Measurements from ENCODE around the gene RNF20. TPM values are rescaled to one million over a fixed set of nuclear protein-coding genes. Genes with fewer than 3 reads are reported as not detected.

RNF20 gene
- total and polyA plus RNA-seq, 3 donors from 2014 or later: 36.7 to 78.0 (median 53.1) TPM

DNA sequence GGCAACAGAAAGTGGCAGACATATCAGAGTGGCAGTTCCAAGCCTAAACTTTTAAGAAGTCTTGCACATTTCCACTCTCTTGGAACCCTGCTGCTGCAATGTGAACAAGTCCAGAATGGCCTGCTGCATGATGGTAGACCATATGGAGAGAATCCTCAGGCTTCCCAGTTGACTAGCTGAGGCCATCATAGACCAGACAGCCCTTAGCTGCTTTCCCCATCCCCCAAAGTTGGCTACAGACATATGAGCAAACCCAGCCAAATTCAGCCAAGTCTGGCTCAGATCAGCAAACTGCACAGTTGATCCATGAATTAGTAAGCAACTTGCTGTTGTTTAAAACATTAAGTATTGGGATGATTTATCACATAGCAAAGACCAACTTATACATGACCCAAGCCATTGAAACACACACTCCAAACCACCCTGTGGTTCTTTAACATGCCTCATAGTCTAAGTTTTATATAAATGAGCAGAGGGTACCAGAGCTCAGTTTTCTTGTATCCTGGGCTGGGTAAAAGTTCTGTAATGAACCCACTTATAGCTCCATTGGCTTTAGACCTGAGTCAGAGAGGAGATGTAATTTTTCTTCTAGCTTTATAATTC is 41.2 kb downstream of the RNF20 start:
- H3K27ac ChIP-seq: no peak overlapping the region
- no peaks in the 10 kb centered on the region for H3K4me1 ChIP-seq
- intact Hi-C loops (cut with DNase I; ENCODE audit: low total_unique reads): no loop called here
- no peak for TF ChIP-seq POLR2A (IDR thresholded peaks at IDR 0.05)
- TF ChIP-seq, protein P1, sequence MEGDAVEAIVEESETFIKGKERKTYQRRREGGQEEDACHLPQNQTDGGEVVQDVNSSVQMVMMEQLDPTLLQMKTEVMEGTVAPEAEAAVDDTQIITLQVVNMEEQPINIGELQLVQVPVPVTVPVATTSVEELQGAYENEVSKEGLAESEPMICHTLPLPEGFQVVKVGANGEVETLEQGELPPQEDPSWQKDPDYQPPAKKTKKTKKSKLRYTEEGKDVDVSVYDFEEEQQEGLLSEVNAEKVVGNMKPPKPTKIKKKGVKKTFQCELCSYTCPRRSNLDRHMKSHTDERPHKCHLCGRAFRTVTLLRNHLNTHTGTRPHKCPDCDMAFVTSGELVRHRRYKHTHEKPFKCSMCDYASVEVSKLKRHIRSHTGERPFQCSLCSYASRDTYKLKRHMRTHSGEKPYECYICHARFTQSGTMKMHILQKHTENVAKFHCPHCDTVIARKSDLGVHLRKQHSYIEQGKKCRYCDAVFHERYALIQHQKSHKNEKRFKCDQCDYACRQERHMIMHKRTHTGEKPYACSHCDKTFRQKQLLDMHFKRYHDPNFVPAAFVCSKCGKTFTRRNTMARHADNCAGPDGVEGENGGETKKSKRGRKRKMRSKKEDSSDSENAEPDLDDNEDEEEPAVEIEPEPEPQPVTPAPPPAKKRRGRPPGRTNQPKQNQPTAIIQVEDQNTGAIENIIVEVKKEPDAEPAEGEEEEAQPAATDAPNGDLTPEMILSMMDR (IDR thresholded peaks at IDR 0.05): no peak
- no peak for DNase-seq
- no peak overlapping the region for H3K4me3 ChIP-seq
- H3K27me3 ChIP-seq: no peaks in the 10 kb centered on the region
- H3K36me3 ChIP-seq (ENCODE audit: low read depth, missing control alignments): no peaks in the 10 kb centered on the region
- no peaks in the 10 kb centered on the region for H3K9me3 ChIP-seq

DNA sequence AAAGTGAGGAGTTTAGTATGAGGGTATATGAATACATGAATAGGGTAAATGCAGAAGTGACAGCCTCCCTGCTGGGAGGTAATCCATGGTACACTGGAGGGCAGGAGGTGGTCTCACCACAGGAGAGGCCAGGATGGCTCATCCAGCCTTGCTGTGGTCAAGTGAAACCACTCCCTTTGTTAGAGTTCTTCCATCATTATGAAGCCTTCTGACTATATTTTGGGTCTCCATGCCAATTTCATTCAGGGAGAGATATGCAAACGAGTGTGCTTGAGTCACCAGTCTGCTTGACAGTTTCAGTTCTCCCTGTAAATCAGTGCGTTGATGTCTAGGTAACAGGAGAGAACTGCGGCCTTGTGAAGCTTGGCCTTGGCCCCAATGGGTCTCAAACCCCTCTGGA is 44.7 kb downstream of the RNF20 start:
- 77 to 83% methylated on average over 3 of the region's 3 CpGs for WGBS, 2 donors
- Histone ChIP-seq H3K27ac (no peak overlapping the region), H3K27me3 (no peaks in the 10 kb centered on the region), H3K36me3 (ENCODE audit: low read depth, missing control alignments) (no peaks in the 10 kb centered on the region), H3K9me3 (no peaks in the 10 kb centered on the region), H3K4me3 (no peak overlapping the region), H3K4me1 (no peaks in the 10 kb centered on the region)
- intact Hi-C loops (cut with DNase I; ENCODE audit: low total_unique reads): no loop called here
- TF ChIP-seq, protein P1 (IDR thresholded peaks at IDR 0.05): no peak
- no peak for TF ChIP-seq POLR2A (IDR thresholded peaks at IDR 0.05)
- DNase-seq: no peak

DNA sequence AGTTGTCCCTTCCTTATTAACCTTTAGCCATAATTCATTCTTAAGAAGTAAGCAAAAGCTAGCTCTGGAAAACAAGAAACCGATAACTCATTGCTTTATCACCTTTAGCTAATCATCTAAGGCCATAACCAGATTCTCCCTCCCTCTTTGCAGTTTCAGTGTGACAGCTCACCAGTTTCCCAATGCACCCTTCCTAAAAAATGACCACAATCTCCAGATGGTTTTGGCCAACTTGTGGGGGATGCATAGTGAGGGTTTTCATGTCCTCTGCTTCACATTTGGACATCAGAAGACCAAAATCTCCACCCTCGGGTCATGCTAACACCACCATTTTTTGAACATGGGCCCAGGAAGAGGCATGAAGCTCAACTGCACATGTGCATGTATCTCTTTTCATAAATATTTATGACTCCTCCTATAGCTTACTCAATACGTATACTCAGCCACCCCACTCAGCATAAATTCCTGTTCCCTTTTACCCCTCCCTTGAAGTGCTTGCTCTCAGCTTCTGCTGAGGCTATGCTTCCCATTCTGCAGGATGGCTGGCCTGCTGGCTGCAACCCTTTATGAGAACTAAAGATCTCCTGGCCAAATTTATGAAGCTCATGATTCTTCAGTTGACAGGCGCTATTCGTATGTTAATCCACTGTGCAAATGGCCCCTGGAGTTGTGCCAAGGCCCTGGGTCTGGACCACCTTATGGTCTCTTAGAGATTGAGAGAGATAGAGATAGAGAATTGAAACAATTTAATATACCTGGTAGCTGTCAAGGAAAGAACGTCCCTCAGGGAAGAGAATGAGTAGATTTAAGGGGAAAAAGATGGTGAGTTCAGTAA is 46.3 kb downstream of the RNF20 start:
- no peak for DNase-seq
- H3K36me3 ChIP-seq (ENCODE audit: low read depth, missing control alignments): no peaks in the 10 kb centered on the region
- no peak for TF ChIP-seq POLR2A (IDR thresholded peaks at IDR 0.05)
- TF ChIP-seq, protein P1 (IDR thresholded peaks at IDR 0.05): no peak
- intact Hi-C loops (cut with DNase I; ENCODE audit: low total_unique reads): no loop called here
- H3K9me3 ChIP-seq: no peaks in the 10 kb centered on the region
- 82 to 84% methylated on average over 6 of the region's 6 CpGs for WGBS, 2 donors
- no peak overlapping the region for H3K4me3 ChIP-seq
- H3K4me1 ChIP-seq: no peaks in the 10 kb centered on the region
- H3K27me3 ChIP-seq: no peaks in the 10 kb centered on the region
- H3K27ac ChIP-seq: no peak overlapping the region

DNA sequence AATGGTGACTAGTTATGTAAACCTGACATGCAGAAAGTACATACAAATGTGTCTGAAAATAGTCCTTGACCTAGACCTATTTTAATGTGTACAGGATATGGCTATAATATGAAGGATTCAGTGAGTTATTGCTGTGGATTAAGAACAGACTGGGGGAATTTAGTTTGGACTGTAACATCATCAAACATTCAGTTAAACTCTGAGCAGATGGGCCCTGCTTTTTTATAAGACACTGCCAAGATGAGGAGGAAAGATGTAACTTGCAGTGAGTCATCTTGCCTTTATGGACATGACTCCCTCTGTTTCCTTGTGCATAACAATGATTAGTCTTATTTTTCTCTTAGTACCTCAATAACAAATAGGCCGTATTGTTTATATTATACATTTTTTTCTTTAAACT is 48.9 kb downstream of the RNF20 start:
- Histone ChIP-seq H3K27ac (no peak overlapping the region), H3K36me3 (ENCODE audit: low read depth, missing control alignments) (no peaks in the 10 kb centered on the region), H3K4me1 (no peaks in the 10 kb centered on the region), H3K4me3 (no peak overlapping the region), H3K9me3 (no peaks in the 10 kb centered on the region), H3K27me3 (no peaks in the 10 kb centered on the region)
- no peak for DNase-seq
- intact Hi-C loops (cut with DNase I; ENCODE audit: low total_unique reads): no loop called here
- 73 to 88% methylated on average over 1 of the region's 1 CpG for WGBS, 2 donors
- TF ChIP-seq POLR2A (IDR thresholded peaks at IDR 0.05): no peak

DNA sequence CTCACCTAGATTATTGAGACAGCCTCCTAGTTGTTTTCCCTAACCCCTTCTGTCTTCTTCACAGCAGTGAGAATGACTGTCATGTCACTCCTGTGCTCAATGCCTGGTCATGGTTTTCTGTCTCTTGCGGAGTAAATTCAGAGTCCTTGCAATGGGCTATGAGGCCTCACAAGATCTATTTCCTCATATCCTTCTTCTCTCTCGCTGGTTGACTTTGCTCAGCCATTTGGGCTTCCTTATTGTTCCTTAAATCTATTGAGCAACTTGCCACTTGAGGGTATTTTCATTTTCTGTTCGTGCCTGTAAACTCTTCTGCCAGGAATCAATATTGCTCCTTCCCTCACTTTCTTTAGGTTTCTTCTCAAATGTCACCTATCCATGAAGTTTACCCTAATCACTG is 52.1 kb downstream of the RNF20 start:
- Histone ChIP-seq H3K27ac (no peak overlapping the region), H3K36me3 (ENCODE audit: low read depth, missing control alignments) (no peaks in the 10 kb centered on the region), H3K4me3 (no peak overlapping the region), H3K9me3 (no peaks in the 10 kb centered on the region), H3K4me1 (no peaks in the 10 kb centered on the region), H3K27me3 (no peaks in the 10 kb centered on the region)
- intact Hi-C loops (cut with DNase I; ENCODE audit: low total_unique reads): no loop called here
- 74 to 79% methylated on average over 3 of the region's 3 CpGs for WGBS, 2 donors
- DNase-seq: no peak
- no peak for TF ChIP-seq POLR2A (IDR thresholded peaks at IDR 0.05)
- TF ChIP-seq, protein P1 (IDR thresholded peaks at IDR 0.05): no peak

Measured in testis (tissue), 3 donors.